IMR-90 (cell line): ENCODE data around the gene CCL15. TPM values are rescaled to one million over a fixed set of nuclear protein-coding genes. Genes with fewer than 3 reads are reported as not detected.

ENCODE experiments used
- ATAC-seq: fragments of 200-7000 bp; cut with Tn5 transposase; 2 replicates; pipeline ENCODE4 v1.9.1; 2020; ENCODE audit warnings: low read depth, mild to moderate bottlenecking, moderate library complexity
- BruUV-seq: library from RNA; stranded (reverse); fragments of 400-500 nt; replicated peaks from 2 replicates; lab custom pipeline; 2021; lab: Mats Ljungman, UMichigan
- CTCF ChIA-PET: fragments of 300-600 bp; formaldehyde crosslinking; extraction: SDS; loops from one replicate; lab custom pipeline; 2021; ENCODE audit warnings: antibody characterized with exemption; lab: Yijun Ruan, JAX
- POLR2A ChIA-PET: fragments of 300-600 bp; sonication (Branson Sonifier 250); formaldehyde crosslinking; loops from one replicate; lab custom pipeline; 2022; ENCODE audit warnings: antibody characterized with exemption; ENCODE audit not compliant: unreplicated experiment; lab: Charles Lee
- DNase-seq: peaks from one replicate; pipeline ENCODE4 v3.0.0; 2013
- H2AFZ ChIP-seq: replicated peaks from 2 replicates; pipeline ENCODE3; 2013; ENCODE audit warnings: low read length, mild to moderate bottlenecking; ENCODE audit not compliant: poor library complexity
- H2AK5ac ChIP-seq: 2 replicates; pipeline ENCODE4 v1.6.1; 2013; ENCODE audit warnings: low read depth, low read length, inconsistent platforms
- H2AK9ac ChIP-seq: replicated peaks from 2 replicates; pipeline ENCODE3; 2013; ENCODE audit warnings: mild to moderate bottlenecking, low read depth, low read length, moderate library complexity; ENCODE audit not compliant: poor library complexity
- H2BK120ac ChIP-seq: 2 replicates; pipeline ENCODE4 v1.6.1; 2013; ENCODE audit warnings: low read depth, low read length, inconsistent platforms
- H2BK15ac ChIP-seq: 3 replicates; pipeline ENCODE4 v1.6.1; 2013; ENCODE audit warnings: low read depth, low read length, inconsistent platforms
- H2BK20ac ChIP-seq: 2 replicates; pipeline ENCODE4 v1.6.1; 2013; ENCODE audit warnings: low read depth, mild to moderate bottlenecking, inconsistent platforms, low read length, moderate library complexity
- H2BK5ac ChIP-seq: 2 replicates; pipeline ENCODE4 v1.6.1; 2013; ENCODE audit warnings: mild to moderate bottlenecking, low read depth, low read length, inconsistent platforms; ENCODE audit not compliant: poor library complexity, severe bottlenecking
- H3K14ac ChIP-seq: replicated peaks from 2 replicates; pipeline ENCODE4 v1.6.1; 2013; ENCODE audit warnings: low read depth, low read length, inconsistent platforms
- H3K18ac ChIP-seq: 2 replicates; pipeline ENCODE4 v1.6.1; 2013; ENCODE audit warnings: low read depth, low read length, control low read depth
- H3K23ac ChIP-seq: 2 replicates; pipeline ENCODE4 v1.6.1; 2013; ENCODE audit warnings: low read depth, low read length, inconsistent platforms
- H3K27ac ChIP-seq: 2 replicates; pipeline ENCODE4 v1.5.1; 2013; ENCODE audit warnings: mild to moderate bottlenecking, control low read depth, low read length; ENCODE audit not compliant: insufficient read depth
- H3K27me3 ChIP-seq: 2 replicates; pipeline ENCODE4 v1.6.1; 2013; ENCODE audit warnings: low read length; ENCODE audit not compliant: control insufficient read depth, insufficient read depth
- H3K36me3 ChIP-seq: 2 replicates; pipeline ENCODE4 v1.6.1; 2013; ENCODE audit warnings: low read length, mixed read lengths; ENCODE audit not compliant: control insufficient read depth, insufficient read depth
- H3K4ac ChIP-seq: 2 replicates; pipeline ENCODE4 v1.6.1; 2013; ENCODE audit warnings: low read depth, low read length, inconsistent platforms
- H3K4me1 ChIP-seq: 2 replicates; pipeline ENCODE4 v1.6.1; 2013; ENCODE audit warnings: low read length, mixed read lengths; ENCODE audit not compliant: control insufficient read depth, insufficient read depth
- H3K4me2 ChIP-seq: 2 replicates; pipeline ENCODE4 v1.6.1; 2013; ENCODE audit warnings: low read depth, mild to moderate bottlenecking, control low read depth, low read length, moderate library complexity
- H3K4me3 ChIP-seq: 2 replicates; pipeline ENCODE4 v1.5.1; 2013; ENCODE audit warnings: low read depth, mild to moderate bottlenecking, control low read depth, low read length, moderate library complexity; ENCODE audit not compliant: insufficient read depth
- H3K56ac ChIP-seq: 2 replicates; pipeline ENCODE4 v1.6.1; 2013; ENCODE audit warnings: low read length, inconsistent platforms; ENCODE audit not compliant: insufficient read depth; ENCODE audit errors: extremely low read depth
- H3K79me1 ChIP-seq, 2 experiments: 2 replicates each; pipeline ENCODE4 v1.6.1; 2013; ENCODE audit warnings: low read length in 2 of 2, inconsistent platforms in 1 of 2, low read depth in 1 of 2
- H3K9ac ChIP-seq: 2 replicates; pipeline ENCODE4 v1.6.1; 2013; ENCODE audit warnings: low read depth, low read length, control low read depth
- H3K9me1 ChIP-seq: 2 replicates; pipeline ENCODE4 v1.6.1; 2013; ENCODE audit warnings: low read length, inconsistent platforms; ENCODE audit not compliant: insufficient read depth
- H3K9me3 ChIP-seq: 2 replicates; pipeline ENCODE4 v1.6.1; 2013; ENCODE audit warnings: low read length; ENCODE audit not compliant: control insufficient read depth, insufficient read depth
- H4K20me1 ChIP-seq: 2 replicates; pipeline ENCODE4 v1.6.1; 2013; ENCODE audit warnings: low read length, inconsistent platforms; ENCODE audit not compliant: insufficient read depth
- H4K5ac ChIP-seq: 2 replicates; pipeline ENCODE4 v1.6.1; 2013; ENCODE audit warnings: mild to moderate bottlenecking, low read depth, low read length, control low read depth
- H4K8ac ChIP-seq, 2 experiments: 2 replicates each; pipeline ENCODE4 v1.6.1; 2013; ENCODE audit warnings: low read depth in 2 of 2, low read length in 2 of 2, control low read depth in 1 of 2, inconsistent platforms in 1 of 2
- H4K91ac ChIP-seq: 2 replicates; pipeline ENCODE4 v1.6.1; 2013; ENCODE audit warnings: low read depth, low read length, inconsistent platforms; ENCODE audit not compliant: insufficient read depth
- BHLHE40 ChIP-seq: fragments of 150-350 bp; IDR thresholded peaks from 2 replicates; pipeline ENCODE4 v1.6.1; 2016; ENCODE audit warnings: mild to moderate bottlenecking, low read depth, low read length
- CEBPB ChIP-seq: IDR thresholded peaks from 2 replicates; pipeline ENCODE4 v1.6.1; 2012; ENCODE audit warnings: low read depth, low read length, improper control_type of control experiment
- CHD1 ChIP-seq: IDR thresholded peaks from 2 replicates; pipeline ENCODE4 v1.6.1; 2012; ENCODE audit warnings: low read depth, low read length, improper control_type of control experiment
- FOS ChIP-seq: fragments of 150-350 bp; IDR thresholded peaks from 2 replicates; pipeline ENCODE4 v1.6.1; 2016; ENCODE audit warnings: low read depth, low read length
- MAFK ChIP-seq: IDR thresholded peaks from 2 replicates; pipeline ENCODE4 v1.6.1; 2012; ENCODE audit warnings: low read depth, low read length, improper control_type of control experiment
- MAZ ChIP-seq: IDR thresholded peaks from 2 replicates; pipeline ENCODE4 v1.6.1; 2012; ENCODE audit warnings: low read depth, mild to moderate bottlenecking, low read length, improper control_type of control experiment, moderate library complexity, borderline replicate concordance
- MXI1 ChIP-seq: IDR thresholded peaks from 2 replicates; pipeline ENCODE4 v1.6.1; 2012; ENCODE audit warnings: low read depth, mild to moderate bottlenecking, low read length, moderate library complexity, borderline replicate concordance
- NFE2L2 ChIP-seq: fragments of 150-350 bp; IDR thresholded peaks from 2 replicates; pipeline ENCODE4 v1.6.1; 2016; ENCODE audit warnings: low read depth, mild to moderate bottlenecking, low read length
- POLR2A ChIP-seq: IDR thresholded peaks from 2 replicates; pipeline ENCODE4 v1.6.1; 2012; ENCODE audit warnings: mild to moderate bottlenecking, low read depth, low read length
- RAD21 ChIP-seq: IDR thresholded peaks from 2 replicates; pipeline ENCODE4 v1.6.1; 2012; ENCODE audit warnings: low read length, improper control_type of control experiment
- RCOR1 ChIP-seq: IDR thresholded peaks from 2 replicates; pipeline ENCODE4 v1.6.1; 2012; ENCODE audit warnings: mild to moderate bottlenecking, low read length, improper control_type of control experiment; ENCODE audit not compliant: insufficient replicate concordance
- RFX5 ChIP-seq: IDR thresholded peaks from 2 replicates; pipeline ENCODE4 v1.8.0; 2012; ENCODE audit warnings: low read depth, mild to moderate bottlenecking, low read length, moderate library complexity
- SMC3 ChIP-seq: fragments of 150-350 bp; IDR thresholded peaks from 2 replicates; pipeline ENCODE4 v1.6.1; 2016; ENCODE audit warnings: low read depth, mild to moderate bottlenecking, antibody characterized with exemption, low read length, moderate library complexity
- WGBS, 2 experiments: methylation state at CpG; one replicate each; pipeline versions ENCODE4 v1.1.5 to v1.1.7; 2013; ENCODE audit warnings: missing lambda C conversion rate in 2 of 2; ENCODE audit not compliant: insufficient read length in 1 of 2; ENCODE audit errors: extremely low coverage in 2 of 2; 5-methylcytosine and 5-hydroxymethylcytosine counted together
- dilution Hi-C: fragments of 300-500 bp; cut with HindIII; formaldehyde crosslinking; loops from one replicate; pipeline ENCODE4 v1.14.3; 2018; ENCODE audit warnings: low sequenced_read_pairs; ENCODE audit not compliant: unreplicated experiment
- in situ Hi-C: fragments of 300-500 bp; cut with MboI; formaldehyde crosslinking; loops from 3 replicates; pipeline ENCODE4 v1.14.3; 2019; ENCODE audit warnings: low sequenced_read_pairs, inconsistent platforms, mixed read lengths
- intact Hi-C: fragments of 100-400 bp; cut with micrococcal nuclease; formaldehyde crosslinking; loops from 2 replicates; pipeline ENCODE4 v1.10.0; 2022
- polyA plus RNA-seq, 3 experiments: library from polyadenylated mRNA; depleted of rRNA; stranded (reverse); fragments of >200 nt; gene quantifications; 2 replicates each; pipeline ENCODE4 v1.2.3, GENCODE V29; 2012; ENCODE audit warnings: low replicate concordance in 1 of 3
- total RNA-seq: library from RNA; depleted of rRNA; stranded (reverse); fragments of >200 nt; gene quantifications from 2 replicates; pipeline ENCODE4 v1.2.3, GENCODE V29; 2012
- TF ChIP-seq, protein P1 (sequence below): conservative IDR thresholded peaks from 2 replicates; pipeline ENCODE4 v1.5.1; 2012; ENCODE audit warnings: mild to moderate bottlenecking, low read depth, low read length, improper control_type of control experiment
- TF ChIP-seq, protein P2 (sequence below): fragments of 150-350 bp; IDR thresholded peaks from 2 replicates; pipeline ENCODE4 v1.6.1; 2017; ENCODE audit warnings: mild to moderate bottlenecking, antibody characterized with exemption, low read length, low read depth
- TF ChIP-seq, protein P3 (sequence below): fragments of 150-350 bp; IDR thresholded peaks from 2 replicates; pipeline ENCODE4 v1.6.1; 2016; ENCODE audit warnings: low read depth, mild to moderate bottlenecking, low read length, moderate library complexity, borderline replicate concordance

The CCL15 gene
- total and polyA plus RNA-seq, 2 of the 4 experiments (the other 2 are of a cell fraction) = not detected

DNA sequence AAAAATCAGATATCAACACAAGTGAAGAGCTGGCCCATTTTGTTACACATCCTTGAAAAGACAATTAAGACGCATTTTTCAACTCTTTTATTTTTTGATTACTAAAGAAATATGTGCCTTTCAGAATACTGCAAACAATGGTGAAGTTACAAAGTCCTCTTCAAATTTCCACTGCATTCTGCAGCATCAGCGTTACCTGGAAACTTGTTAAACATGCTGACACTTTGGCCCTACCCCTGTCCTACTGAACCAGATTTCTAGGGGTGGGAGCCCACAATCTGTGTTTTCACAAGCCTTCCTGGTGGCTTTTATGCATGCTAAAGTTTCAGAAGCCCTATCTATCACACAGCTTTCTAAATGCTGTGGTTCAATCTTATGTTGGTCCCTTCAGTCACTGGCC, 10.3 kb downstream of the CCL15 start:
- Histone ChIP-seq H4K91ac (no peak overlapping the region), H3K18ac (no peak overlapping the region), H2BK20ac (no peak overlapping the region), H3K9me3 (no peaks in the 10 kb centered on the region), H2AK5ac (no peak overlapping the region), H2AK9ac (no peak overlapping the region), H3K4me2 (no peak overlapping the region), H3K27me3 (no peaks in the 10 kb centered on the region), H2BK120ac (no peak overlapping the region), H4K8ac (no peak overlapping the region), H4K20me1 (no peaks in the 10 kb centered on the region), H3K9ac (no peak overlapping the region), H4K5ac (no peak overlapping the region), H3K79me1 (no peaks in the 10 kb centered on the region), H2BK15ac (no peak overlapping the region), H3K4ac (no peak overlapping the region), H3K14ac (no peak overlapping the region), H3K56ac (no peak overlapping the region), H3K4me3 (no peak overlapping the region), H2AFZ (no peak overlapping the region), H3K4me1 (no peaks in the 10 kb centered on the region), H3K9me1 (no peaks in the 10 kb centered on the region), H2BK5ac (no peak overlapping the region), H3K36me3 (no peaks in the 10 kb centered on the region), H3K23ac (no peak overlapping the region), H3K27ac (no peak overlapping the region)
- intact Hi-C loops = loop anchor here (5.0 kb wide), 1 partner anchor 61 kb away; no protein-coding TSS in a partner anchor
- no TSS peak for BruUV-seq
- dilution Hi-C loops = no loop called here
- CTCF ChIA-PET = no interaction called here
- no peak for DNase-seq
- no peak for ATAC-seq
- POLR2A ChIA-PET = no interaction called here
- 33% methylated on average over 1 of the region's 2 CpGs; no CpG with 5 or more reads in 1 of the 2 experiments for WGBS, 2 experiments
- no peak for TF ChIP-seq CEBPB
- TF ChIP-seq NFE2L2 = no peak
- no peak for TF ChIP-seq SMC3
- no peak for TF ChIP-seq FOS
- TF ChIP-seq, protein P1, sequence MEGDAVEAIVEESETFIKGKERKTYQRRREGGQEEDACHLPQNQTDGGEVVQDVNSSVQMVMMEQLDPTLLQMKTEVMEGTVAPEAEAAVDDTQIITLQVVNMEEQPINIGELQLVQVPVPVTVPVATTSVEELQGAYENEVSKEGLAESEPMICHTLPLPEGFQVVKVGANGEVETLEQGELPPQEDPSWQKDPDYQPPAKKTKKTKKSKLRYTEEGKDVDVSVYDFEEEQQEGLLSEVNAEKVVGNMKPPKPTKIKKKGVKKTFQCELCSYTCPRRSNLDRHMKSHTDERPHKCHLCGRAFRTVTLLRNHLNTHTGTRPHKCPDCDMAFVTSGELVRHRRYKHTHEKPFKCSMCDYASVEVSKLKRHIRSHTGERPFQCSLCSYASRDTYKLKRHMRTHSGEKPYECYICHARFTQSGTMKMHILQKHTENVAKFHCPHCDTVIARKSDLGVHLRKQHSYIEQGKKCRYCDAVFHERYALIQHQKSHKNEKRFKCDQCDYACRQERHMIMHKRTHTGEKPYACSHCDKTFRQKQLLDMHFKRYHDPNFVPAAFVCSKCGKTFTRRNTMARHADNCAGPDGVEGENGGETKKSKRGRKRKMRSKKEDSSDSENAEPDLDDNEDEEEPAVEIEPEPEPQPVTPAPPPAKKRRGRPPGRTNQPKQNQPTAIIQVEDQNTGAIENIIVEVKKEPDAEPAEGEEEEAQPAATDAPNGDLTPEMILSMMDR = no peak
- TF ChIP-seq RCOR1 = no peak
- TF ChIP-seq, protein P2, sequence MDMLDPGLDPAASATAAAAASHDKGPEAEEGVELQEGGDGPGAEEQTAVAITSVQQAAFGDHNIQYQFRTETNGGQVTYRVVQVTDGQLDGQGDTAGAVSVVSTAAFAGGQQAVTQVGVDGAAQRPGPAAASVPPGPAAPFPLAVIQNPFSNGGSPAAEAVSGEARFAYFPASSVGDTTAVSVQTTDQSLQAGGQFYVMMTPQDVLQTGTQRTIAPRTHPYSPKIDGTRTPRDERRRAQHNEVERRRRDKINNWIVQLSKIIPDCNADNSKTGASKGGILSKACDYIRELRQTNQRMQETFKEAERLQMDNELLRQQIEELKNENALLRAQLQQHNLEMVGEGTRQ = no peak
- TF ChIP-seq RFX5 = no peak
- TF ChIP-seq MAZ = no peak
- TF ChIP-seq, protein P3, sequence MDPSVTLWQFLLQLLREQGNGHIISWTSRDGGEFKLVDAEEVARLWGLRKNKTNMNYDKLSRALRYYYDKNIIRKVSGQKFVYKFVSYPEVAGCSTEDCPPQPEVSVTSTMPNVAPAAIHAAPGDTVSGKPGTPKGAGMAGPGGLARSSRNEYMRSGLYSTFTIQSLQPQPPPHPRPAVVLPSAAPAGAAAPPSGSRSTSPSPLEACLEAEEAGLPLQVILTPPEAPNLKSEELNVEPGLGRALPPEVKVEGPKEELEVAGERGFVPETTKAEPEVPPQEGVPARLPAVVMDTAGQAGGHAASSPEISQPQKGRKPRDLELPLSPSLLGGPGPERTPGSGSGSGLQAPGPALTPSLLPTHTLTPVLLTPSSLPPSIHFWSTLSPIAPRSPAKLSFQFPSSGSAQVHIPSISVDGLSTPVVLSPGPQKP = no peak
- no peak for TF ChIP-seq CHD1
- no peak for TF ChIP-seq MAFK
- no peak for TF ChIP-seq MXI1
- no peak for TF ChIP-seq RAD21
- no peak for TF ChIP-seq POLR2A
- TF ChIP-seq BHLHE40 = no peak
- in situ Hi-C loops = no loop called here
